Trophoblast cell (in vitro differentiated cells and primary cell): ENCODE data around the gene VDR.

Experiments used
- DNase-seq, 2 donors: peaks; one replicate each; pipeline ENCODE4 v3.0.0-alpha.2; 2016
- H2AFZ ChIP-seq: 2 replicates; pipeline ENCODE4 v1.6.1; 2013; ENCODE audit warnings: low read length, moderate library complexity, mild to moderate bottlenecking; ENCODE audit not compliant: insufficient read depth, poor library complexity
- H2AK5ac ChIP-seq: 2 replicates; pipeline ENCODE4 v1.6.1; 2013; ENCODE audit warnings: mild to moderate bottlenecking, low read length
- H2BK120ac ChIP-seq: 2 replicates; pipeline ENCODE4 v1.6.1; 2013; ENCODE audit warnings: low read length, mild to moderate bottlenecking, moderate library complexity; ENCODE audit not compliant: insufficient read depth, poor library complexity
- H2BK12ac ChIP-seq: 2 replicates; pipeline ENCODE4 v1.6.1; 2013; ENCODE audit warnings: mild to moderate bottlenecking, low read length, moderate library complexity
- H2BK5ac ChIP-seq: 2 replicates; pipeline ENCODE4 v1.6.1; 2013; ENCODE audit warnings: low read length, low read depth, moderate library complexity, mild to moderate bottlenecking; ENCODE audit not compliant: poor library complexity
- H3K14ac ChIP-seq: 2 replicates; pipeline ENCODE4 v1.6.1; 2013; ENCODE audit warnings: mild to moderate bottlenecking, low read length
- H3K18ac ChIP-seq: 2 replicates; pipeline ENCODE4 v1.6.1; 2013; ENCODE audit warnings: mild to moderate bottlenecking, low read length
- H3K23ac ChIP-seq: 2 replicates; pipeline ENCODE4 v1.6.1; 2013; ENCODE audit warnings: low read length
- H3K27ac ChIP-seq: 2 replicates; pipeline ENCODE4 v1.5.1; 2013; ENCODE audit warnings: low read depth, mild to moderate bottlenecking, inconsistent platforms, low read length, moderate library complexity
- H3K27me3 ChIP-seq: 2 replicates; pipeline ENCODE4 v1.6.1; 2013; ENCODE audit warnings: inconsistent platforms, mild to moderate bottlenecking, low read length, moderate library complexity; ENCODE audit not compliant: insufficient read depth
- H3K36me3 ChIP-seq, 2 experiments: 1 replicate in 1 of 2; 2 replicates in 1 of 2; pipeline ENCODE4 v1.6.1; 2013; ENCODE audit warnings: low read length in 2 of 2, mild to moderate bottlenecking in 2 of 2, moderate library complexity in 1 of 2; ENCODE audit not compliant: insufficient read depth in 2 of 2, control insufficient read depth in 1 of 2
- H3K4ac ChIP-seq: 2 replicates; pipeline ENCODE4 v1.6.1; 2013; ENCODE audit warnings: low read depth, mild to moderate bottlenecking, low read length, moderate library complexity
- H3K4me1 ChIP-seq, 2 experiments: 1 replicate in 1 of 2; 2 replicates in 1 of 2; pipeline ENCODE4 v1.6.1; 2013; ENCODE audit warnings: low read length in 2 of 2, mild to moderate bottlenecking in 2 of 2, moderate library complexity in 1 of 2; ENCODE audit not compliant: insufficient read depth in 2 of 2, control insufficient read depth in 1 of 2
- H3K4me2 ChIP-seq: 2 replicates; pipeline ENCODE4 v1.6.1; 2013; ENCODE audit warnings: inconsistent platforms, mild to moderate bottlenecking, low read length, moderate library complexity
- H3K4me3 ChIP-seq: 2 replicates; pipeline ENCODE4 v1.5.1; 2013; ENCODE audit warnings: mild to moderate bottlenecking, low read depth, low read length, inconsistent platforms
- H3K79me1 ChIP-seq: one replicate; pipeline ENCODE4 v1.6.1; 2013; ENCODE audit warnings: low read length
- H3K79me2 ChIP-seq: 2 replicates; pipeline ENCODE4 v1.6.1; 2013; ENCODE audit warnings: low read length, mild to moderate bottlenecking; ENCODE audit not compliant: control insufficient read depth, insufficient read depth, poor library complexity
- H3K9ac ChIP-seq: 2 replicates; pipeline ENCODE4 v1.6.1; 2013; ENCODE audit warnings: mild to moderate bottlenecking, low read length
- H3K9me3 ChIP-seq: 2 replicates; pipeline ENCODE4 v1.6.1; 2013; ENCODE audit warnings: low read depth, mild to moderate bottlenecking, control low read depth, inconsistent platforms, low read length; ENCODE audit not compliant: insufficient read depth
- H4K12ac ChIP-seq: 2 replicates; pipeline ENCODE4 v1.6.1; 2013; ENCODE audit warnings: low read depth, mild to moderate bottlenecking, low read length, moderate library complexity
- H4K8ac ChIP-seq: 2 replicates; pipeline ENCODE4 v1.6.1; 2013; ENCODE audit warnings: low read depth, mild to moderate bottlenecking, low read length, moderate library complexity
- H4K91ac ChIP-seq: one replicate; pipeline ENCODE4 v1.6.1; 2013; ENCODE audit warnings: low read depth, mild to moderate bottlenecking, low read length, moderate library complexity
- WGBS: extraction: QIAGEN DNeasy Blood & Tissue Kit; methylation state at CpG from one replicate; pipeline ENCODE4 v1.1.7; 2013; ENCODE audit warnings: missing lambda C conversion rate; ENCODE audit not compliant: insufficient read length, insufficient coverage; ENCODE audit errors: extremely low coverage; 5-methylcytosine and 5-hydroxymethylcytosine counted together

VDR gene

DNA sequence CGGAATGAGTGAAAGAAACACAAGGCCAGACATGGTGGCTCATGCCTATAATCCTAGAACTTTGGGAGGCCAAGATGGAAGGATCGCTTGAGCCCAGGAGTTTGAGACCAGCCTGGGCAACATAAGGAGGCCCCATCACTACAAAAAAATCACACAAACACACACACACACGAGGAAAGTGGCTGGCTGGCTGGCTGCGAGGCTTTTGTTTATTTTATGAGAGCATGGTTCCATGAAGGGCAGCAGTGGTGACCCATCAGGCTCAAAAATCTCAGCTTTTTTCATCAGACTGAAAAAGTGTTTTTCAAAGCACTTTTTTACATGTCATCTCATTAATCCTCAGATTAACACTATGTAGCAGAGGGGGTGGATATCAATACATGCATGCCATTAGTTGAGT is 27.7 kb downstream of the VDR start:
- Histone ChIP-seq H3K14ac (no peak overlapping the region), H3K9me3 (no peaks in the 10 kb centered on the region), H3K18ac (no peak overlapping the region), H3K23ac (no peak overlapping the region), H4K12ac (no peak overlapping the region), H2BK5ac (no peak overlapping the region), H4K8ac (no peak overlapping the region), H3K36me3 (no peaks in the 10 kb centered on the region), H3K4ac (no peak overlapping the region), H3K27ac (no peak overlapping the region), H3K79me1 (no peaks in the 10 kb centered on the region), H3K79me2 (no peaks in the 10 kb centered on the region), H3K9ac (no peak overlapping the region), H2BK12ac (no peak overlapping the region), H2AFZ (no peak overlapping the region), H2BK120ac (no peak overlapping the region), H3K4me1 (peaks cover 5 to 9% of the 10 kb centered on the region in 2 experiments), H3K27me3 (no peaks in the 10 kb centered on the region), H3K4me2 (no peak overlapping the region), H3K4me3 (no peak overlapping the region), H2AK5ac (no peak overlapping the region), H4K91ac (no peak overlapping the region)
- no CpG with 5 or more reads among the region's 4 CpGs for WGBS
- no peak for DNase-seq

GRCh38 chr12:47876440-47876960 is 28.3 kb downstream of the VDR start:
- Histone ChIP-seq H3K18ac (no peak overlapping the region), H3K14ac (no peak overlapping the region), H4K8ac (no peak overlapping the region), H4K91ac (no peak overlapping the region), H3K27ac (no peak overlapping the region), H3K4ac (no peak overlapping the region), H2BK5ac (no peak overlapping the region), H3K27me3 (no peaks in the 10 kb centered on the region), H3K9me3 (no peaks in the 10 kb centered on the region), H2BK120ac (no peak overlapping the region), H3K79me2 (no peaks in the 10 kb centered on the region), H4K12ac (no peak overlapping the region), H3K4me1 (peaks cover 0 to 4% of the 10 kb centered on the region in 2 experiments), H2AFZ (no peak overlapping the region), H3K79me1 (no peaks in the 10 kb centered on the region), H3K4me2 (no peak overlapping the region), H3K9ac (no peak overlapping the region), H3K4me3 (peak overlapping the region; percentile 32), H3K36me3 (no peaks in the 10 kb centered on the region), H3K23ac (no peak overlapping the region), H2BK12ac (no peak overlapping the region), H2AK5ac (no peak overlapping the region)
- DNase-seq: peak in 1 of 2 donors; percentile 63

DNA sequence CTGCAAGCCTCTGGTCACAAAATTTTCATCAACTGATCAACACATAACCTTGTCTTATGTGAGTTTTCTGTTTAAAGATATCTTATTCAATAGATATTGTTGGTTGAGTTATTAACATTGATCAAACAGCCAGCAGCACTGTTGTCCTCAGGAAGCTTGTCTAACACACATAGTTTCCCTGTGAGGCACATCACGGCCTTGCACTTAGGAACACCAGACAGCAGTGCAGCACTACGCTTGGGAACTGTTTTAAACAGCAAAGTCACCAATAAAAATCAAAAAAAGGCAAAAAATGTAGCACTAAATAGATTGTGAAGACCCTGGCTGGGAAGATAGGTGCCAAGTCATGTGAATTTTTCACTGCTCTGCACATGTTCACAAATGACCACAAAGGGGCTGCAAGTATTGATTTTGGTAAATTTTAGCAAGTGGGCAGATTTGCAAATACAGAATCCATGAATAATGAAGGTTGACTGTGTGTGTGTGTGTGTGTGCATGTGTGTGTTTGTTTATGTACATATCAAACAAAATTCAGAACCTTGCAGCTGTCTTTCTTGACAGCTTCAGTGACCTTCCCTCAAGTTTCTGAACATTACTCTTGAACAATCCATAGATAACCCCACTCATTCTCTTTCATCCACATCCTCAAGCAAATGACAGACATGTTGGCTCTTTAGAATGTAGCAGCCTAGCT is 28.9 kb downstream of the VDR start:
- no peak overlapping the region for H3K18ac ChIP-seq
- WGBS: no CpG with 5 or more reads among the region's 2 CpGs
- no peaks in the 10 kb centered on the region for H3K36me3 ChIP-seq
- H2AK5ac ChIP-seq: no peak overlapping the region
- H3K4me3 ChIP-seq: no peak overlapping the region
- H3K4ac ChIP-seq: no peak overlapping the region
- H3K27ac ChIP-seq: no peak overlapping the region
- no peak overlapping the region for H2AFZ ChIP-seq
- no peak overlapping the region for H4K8ac ChIP-seq
- H3K79me1 ChIP-seq: no peaks in the 10 kb centered on the region
- no peaks in the 10 kb centered on the region for H3K27me3 ChIP-seq
- H2BK5ac ChIP-seq: no peak overlapping the region
- no peaks in the 10 kb centered on the region for H3K9me3 ChIP-seq
- DNase-seq: peak in 1 of 2 donors; percentile 24
- H3K14ac ChIP-seq: no peak overlapping the region
- no peak overlapping the region for H4K12ac ChIP-seq
- H3K79me2 ChIP-seq: no peaks in the 10 kb centered on the region
- H3K23ac ChIP-seq: no peak overlapping the region
- no peak overlapping the region for H2BK12ac ChIP-seq
- no peak overlapping the region for H2BK120ac ChIP-seq
- H3K9ac ChIP-seq: no peak overlapping the region
- no peak overlapping the region for H3K4me2 ChIP-seq
- H3K4me1 ChIP-seq: peaks cover 0 to 4% of the 10 kb centered on the region in 2 experiments
- H4K91ac ChIP-seq: no peak overlapping the region

GRCh38 chr12:47874316-47874715 is 30.5 kb downstream of the VDR start:
- no peak for DNase-seq
- Histone ChIP-seq H4K91ac (no peak overlapping the region), H2BK5ac (no peak overlapping the region), H2AFZ (no peak overlapping the region), H2BK120ac (no peak overlapping the region), H3K4ac (no peak overlapping the region), H2BK12ac (no peak overlapping the region), H3K9me3 (no peaks in the 10 kb centered on the region), H4K8ac (no peak overlapping the region), H3K36me3 (no peaks in the 10 kb centered on the region), H3K14ac (no peak overlapping the region), H2AK5ac (no peak overlapping the region), H3K4me2 (no peak overlapping the region), H4K12ac (no peak overlapping the region), H3K79me2 (no peaks in the 10 kb centered on the region), H3K79me1 (no peaks in the 10 kb centered on the region), H3K27me3 (no peaks in the 10 kb centered on the region), H3K4me3 (no peak overlapping the region), H3K23ac (no peak overlapping the region), H3K27ac (no peak overlapping the region), H3K4me1 (peaks cover 5 to 9% of the 10 kb centered on the region in 2 experiments), H3K18ac (no peak overlapping the region), H3K9ac (no peak overlapping the region)
- WGBS: no CpG with 5 or more reads among the region's 5 CpGs
